ENCODE data around the gene ATXN7L3.
A peak's percentile ranks its signal among the peaks of the same experiment; 100 is the strongest.

The ATXN7L3 gene

GRCh38 chr17:44186307-44187130, 13.2 kb downstream of the ATXN7L3 start, which contains the start of gene TMUB2 (continued):
- TF ChIP-seq ZNF449 (tag by site-specific recombination; IDR thresholded peaks at IDR 0.05) (peak; percentile 42; the same call in 1 of the 2 replicates), PRDM1 (tag by site-specific recombination; IDR thresholded peaks at IDR 0.05) (no peak), ZIC2 (tag by site-specific recombination; IDR thresholded peaks at IDR 0.05) (no peak), YY1 (tag by site-specific recombination; IDR thresholded peaks at IDR 0.05) (0 out of 2 replicates have a peak, but pooled peaks have one; percentile 59), ZNF610 (tag by site-specific recombination; IDR thresholded peaks at IDR 0.05; ENCODE audit: borderline replicate concordance) (no peak), ZNF518A (tag by site-specific recombination; conservative IDR thresholded peaks at IDR 0.05; ENCODE audit: low read depth) (peak; percentile 89), WT1 (tag by site-specific recombination; IDR thresholded peaks at IDR 0.05) (no peak), KLF10 (tag by site-specific recombination; IDR thresholded peaks at IDR 0.05) (peak; percentile 67; the same call in 1 of the 2 replicates), TCF7L2 (IDR thresholded peaks at IDR 0.05; ENCODE audit: borderline replicate concordance, low read depth, low read length) (no peak), ZNF513 (tag by site-specific recombination; IDR thresholded peaks at IDR 0.05) (no peak), ZNF362 (tag by site-specific recombination; IDR thresholded peaks at IDR 0.05) (no peak), ZSCAN4 (tag by site-specific recombination; IDR thresholded peaks at IDR 0.05) (no peak), ZNF121 (tag by site-specific recombination; IDR thresholded peaks at IDR 0.05) (peak; percentile 99), ZNF155 (tag by site-specific recombination; IDR thresholded peaks at IDR 0.05) (no peak), ZNF24 (tag by site-specific recombination; IDR thresholded peaks at IDR 0.05) (no peak), KLF16 (tag by site-specific recombination; IDR thresholded peaks at IDR 0.05) (peak; percentile 55; the same call in 1 of the 2 replicates), GLIS1 (tag by site-specific recombination; IDR thresholded peaks at IDR 0.05) (peak; percentile 88), ZNF76 (tag by site-specific recombination; IDR thresholded peaks at IDR 0.05; ENCODE audit: borderline replicate concordance, low read depth) (peak; percentile 67), ZNF174 (tag by site-specific recombination; IDR thresholded peaks at IDR 0.05) (no peak), INSM2 (tag by site-specific recombination; IDR thresholded peaks at IDR 0.05) (0 out of 2 replicates have a peak, but pooled peaks have one; percentile 17), ZXDB (tag by site-specific recombination; IDR thresholded peaks at IDR 0.05) (peak; percentile 93), ZNF48 (tag by site-specific recombination; IDR thresholded peaks at IDR 0.05) (no peak), ZNF600 (tag by site-specific recombination; IDR thresholded peaks at IDR 0.05) (peak; percentile 91), ZNF639 (tag by site-specific recombination; IDR thresholded peaks at IDR 0.05) (peak; percentile 71; the same call in 1 of the 2 replicates), ZNF558 (tag by site-specific recombination; IDR thresholded peaks at IDR 0.05) (no peak), SCRT2 (tag by site-specific recombination; IDR thresholded peaks at IDR 0.05) (no peak)
